ENCODE data around the gene NFE2L2. TPM values are rescaled to one million over a fixed set of nuclear protein-coding genes. Genes with fewer than 3 reads are reported as not detected.

The NFE2L2 gene
- total and polyA plus RNA-seq, 9 of the 15 experiments (the other 6 are each of a cell fraction or from before 2014, with no cell fraction given), result 29.3 to 120 (median 59.3) TPM

- TF ChIP-seq CTCF (IDR thresholded peaks at IDR 0.05 in 2 of 3, conservative IDR thresholded peaks at IDR 0.05 in 1 of 3; ENCODE audit: insufficient read depth in 2 of 3, low read depth in 1 of 3, low read length in 3 of 3), result no peak
- TF ChIP-seq PBX2 (CRISPR knock-in tag; IDR thresholded peaks at IDR 0.05; ENCODE audit: low read depth), result no peak
- peak; percentile 92 for TF ChIP-seq PBX2 (tag; conservative IDR thresholded peaks at IDR 0.05; ENCODE audit: low read depth)
- TF ChIP-seq BRD4 (IDR thresholded peaks at IDR 0.05), result no peak
- TF ChIP-seq ZNF3 (CRISPR knock-in tag; IDR thresholded peaks at IDR 0.05), result no peak
- TF ChIP-seq HNRNPUL1 (IDR thresholded peaks at IDR 0.05; ENCODE audit: low read length), result no peak
- TF ChIP-seq CREBBP (IDR thresholded peaks at IDR 0.05; ENCODE audit: low read depth, low read length), result no peak
- TF ChIP-seq CC2D1A (IDR thresholded peaks at IDR 0.05), result no peak
- no peak for TF ChIP-seq ZNF282 (CRISPR knock-in tag; IDR thresholded peaks at IDR 0.05)
- TF ChIP-seq PRPF4 (IDR thresholded peaks at IDR 0.05; ENCODE audit: insufficient read depth, low read depth, low read length, poor library complexity, severe bottlenecking), result no peak
- TF ChIP-seq MYNN (IDR thresholded peaks at IDR 0.05), result no peak
- TF ChIP-seq MYNN (CRISPR knock-in tag; IDR thresholded peaks at IDR 0.05), result no peak
- TF ChIP-seq ZNF134 (CRISPR knock-in tag; conservative IDR thresholded peaks at IDR 0.05), result no peak
- no peak for TF ChIP-seq RBBP5 (IDR thresholded peaks at IDR 0.05; ENCODE audit: borderline replicate concordance, insufficient read depth, low read length, poor library complexity, severe bottlenecking)
- no peak for TF ChIP-seq NUFIP1 (IDR thresholded peaks at IDR 0.05; ENCODE audit: partially characterized antibody)
- TF ChIP-seq PURB (CRISPR knock-in tag; IDR thresholded peaks at IDR 0.05; ENCODE audit: low read depth), result no peak
- no peak for TF ChIP-seq ZBTB12 (CRISPR knock-in tag; IDR thresholded peaks at IDR 0.05)
- no peak for TF ChIP-seq MXD1 (CRISPR knock-in tag; IDR thresholded peaks at IDR 0.05; ENCODE audit: borderline replicate concordance, poor library complexity, severe bottlenecking)
- TF ChIP-seq ZNF217 (CRISPR knock-in tag; IDR thresholded peaks at IDR 0.05), result no peak
- peak; percentile 80 for TF ChIP-seq STAT5A (IDR thresholded peaks at IDR 0.05; ENCODE audit: borderline replicate concordance, low read length)
- TF ChIP-seq HDAC6 (IDR thresholded peaks at IDR 0.05; ENCODE audit: low read depth, low read length), result no peak
- no peak for TF ChIP-seq KLF1 (tag; IDR thresholded peaks at IDR 0.05)
- TF ChIP-seq C11orf30 (IDR thresholded peaks at IDR 0.05; ENCODE audit: low read depth), result peak; percentile 83
Observed at GRCh38 chr2:177265824-177266817, 1.6 kb upstream of the NFE2L2 start (continued).

Data from K562 (cell line).